Transverse colon (tissue), 4 donors: ENCODE data around the gene COL23A1.

Experiments used
- POLR2A ChIP-seq: fragments of 450-650 bp; IDR thresholded peaks from one replicate; pipeline ENCODE4 v1.6.1; 2016; ENCODE audit warnings: antibody characterized with exemption, mild to moderate bottlenecking, moderate library complexity
- POLR2AphosphoS5 ChIP-seq, 3 donors: sonication (generic); formaldehyde crosslinking; IDR thresholded peaks; one replicate each; pipeline ENCODE4 v1.6.1; 2016; ENCODE audit warnings: antibody characterized with exemption in 3 of 3
- TF ChIP-seq, protein P1 (sequence below), 5 experiments: fragments of 200-600 bp in 3 of 5; fragments of 450-650 bp in 2 of 5; sonication (generic) in 3 of 5; IDR thresholded peaks; 1 replicate in 2 of 5; 2 replicates in 3 of 5; pipeline ENCODE4 v1.5.1; 2016 to 2017; ENCODE audit warnings: antibody characterized with exemption in 5 of 5, inconsistent platforms in 3 of 5, mild to moderate bottlenecking in 2 of 5, moderate library complexity in 1 of 5

DNA sequence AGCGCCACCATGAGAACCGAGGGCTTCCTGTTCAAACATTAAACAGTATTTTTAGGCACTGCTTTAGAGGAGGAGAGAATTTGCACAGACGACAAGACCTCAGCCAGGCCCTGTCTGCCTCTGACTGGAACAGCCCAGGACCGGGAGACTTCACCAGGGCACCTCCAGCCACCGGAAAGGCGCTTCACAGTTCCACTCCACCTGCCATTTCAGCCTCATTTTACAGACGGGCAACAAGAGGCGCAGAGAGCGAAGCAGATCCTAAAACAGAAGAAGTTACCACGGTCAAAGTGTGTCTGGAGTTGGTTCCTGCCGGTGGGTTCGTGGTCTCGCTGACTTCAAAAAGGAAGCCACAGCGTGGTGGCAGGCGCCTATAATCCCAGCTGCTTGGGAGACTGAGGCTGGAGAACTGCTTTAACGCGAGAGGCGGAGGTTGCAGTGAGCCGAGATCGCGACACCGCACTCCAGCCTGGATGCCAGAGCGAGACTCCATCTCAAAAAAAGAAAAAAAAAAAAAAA, 28.4 kb downstream of the COL23A1 start:
- TF ChIP-seq POLR2AphosphoS5 (IDR thresholded peaks at IDR 0.05) (no peak), POLR2A (no peak)
- TF ChIP-seq, protein P1, sequence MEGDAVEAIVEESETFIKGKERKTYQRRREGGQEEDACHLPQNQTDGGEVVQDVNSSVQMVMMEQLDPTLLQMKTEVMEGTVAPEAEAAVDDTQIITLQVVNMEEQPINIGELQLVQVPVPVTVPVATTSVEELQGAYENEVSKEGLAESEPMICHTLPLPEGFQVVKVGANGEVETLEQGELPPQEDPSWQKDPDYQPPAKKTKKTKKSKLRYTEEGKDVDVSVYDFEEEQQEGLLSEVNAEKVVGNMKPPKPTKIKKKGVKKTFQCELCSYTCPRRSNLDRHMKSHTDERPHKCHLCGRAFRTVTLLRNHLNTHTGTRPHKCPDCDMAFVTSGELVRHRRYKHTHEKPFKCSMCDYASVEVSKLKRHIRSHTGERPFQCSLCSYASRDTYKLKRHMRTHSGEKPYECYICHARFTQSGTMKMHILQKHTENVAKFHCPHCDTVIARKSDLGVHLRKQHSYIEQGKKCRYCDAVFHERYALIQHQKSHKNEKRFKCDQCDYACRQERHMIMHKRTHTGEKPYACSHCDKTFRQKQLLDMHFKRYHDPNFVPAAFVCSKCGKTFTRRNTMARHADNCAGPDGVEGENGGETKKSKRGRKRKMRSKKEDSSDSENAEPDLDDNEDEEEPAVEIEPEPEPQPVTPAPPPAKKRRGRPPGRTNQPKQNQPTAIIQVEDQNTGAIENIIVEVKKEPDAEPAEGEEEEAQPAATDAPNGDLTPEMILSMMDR (IDR thresholded peaks at IDR 0.05): no peak
